ENCODE measurements around the gene NR1D1. TPM values are rescaled to one million over a fixed set of nuclear protein-coding genes. Genes with fewer than 3 reads are reported as not detected.
A peak's percentile ranks its signal among the peaks of the same experiment; 100 is the strongest.

NR1D1 gene
- total and polyA plus RNA-seq, 4 donors: 3.2 to 19.6 (median 14.1) TPM

- peaks cover 29 to 96% (median 81%) of the 10 kb centered on the region in 5 donors for H3K4me1 ChIP-seq (ENCODE audit: control insufficient read depth in 5 of 5, insufficient read depth in 5 of 5, low read length in 5 of 5)
- no peak for TF ChIP-seq CTCF (IDR thresholded peaks at IDR 0.05; ENCODE audit: control extremely low read depth, extremely low read depth)
- WGBS, 2 donors: 10 to 21% methylated on average over 5 of the region's 5 CpGs
- peak in 2 of 3 donors; percentile 61 to 73 for DNase-seq
- no peak overlapping the region for H3K4me3 ChIP-seq
- no peaks in the 10 kb centered on the region for H3K27me3 ChIP-seq (ENCODE audit: control insufficient read depth in 3 of 3, insufficient read depth in 3 of 3, low read length in 2 of 3)
- no peak for ATAC-seq (ENCODE audit: insufficient read depth, low FRiP score)
- peak overlapping the region; percentile 89 to 98 for H3K27ac ChIP-seq (ENCODE audit: low read depth in 1 of 2, low read length in 1 of 2)
- H3K9me3 ChIP-seq (ENCODE audit: control insufficient read depth in 4 of 4, insufficient read depth in 3 of 4, low read length in 3 of 4): no peaks in the 10 kb centered on the region
- H3K36me3 ChIP-seq (ENCODE audit: control insufficient read depth in 4 of 4, insufficient read depth in 4 of 4, low read length in 4 of 4): no peaks in the 10 kb centered on the region
- H3K9ac ChIP-seq (ENCODE audit: insufficient read depth in 1 of 2, low read length in 2 of 2): peak overlapping the region in 1 of 2 donors; percentile 33
Observed at GRCh38 chr17:40107522-40108174, 7.3 kb upstream of the NR1D1 start.

- H3K4me1 ChIP-seq (ENCODE audit: control insufficient read depth in 5 of 5, insufficient read depth in 5 of 5, low read length in 5 of 5): peaks cover 24 to 91% (median 75%) of the 10 kb centered on the region in 5 donors
- H3K9me3 ChIP-seq (ENCODE audit: control insufficient read depth in 4 of 4, insufficient read depth in 3 of 4, low read length in 3 of 4): no peaks in the 10 kb centered on the region
- peak overlapping the region; percentile 89 to 98 for H3K27ac ChIP-seq (ENCODE audit: low read depth in 1 of 2, low read length in 1 of 2)
- ATAC-seq (ENCODE audit: insufficient read depth, low FRiP score) (no peak), DNase-seq (peak; percentile 85 to 93 (median 92))
- WGBS, 2 donors: 20 to 44% methylated on average over 20 of the region's 20 CpGs
- no peak overlapping the region for H3K4me3 ChIP-seq
- H3K9ac ChIP-seq (ENCODE audit: insufficient read depth in 1 of 2, low read length in 2 of 2): peak overlapping the region in 1 of 2 donors; percentile 79
- TF ChIP-seq CTCF (IDR thresholded peaks at IDR 0.05; ENCODE audit: control extremely low read depth, extremely low read depth): no peak
- no peaks in the 10 kb centered on the region for H3K36me3 ChIP-seq (ENCODE audit: control insufficient read depth in 4 of 4, insufficient read depth in 4 of 4, low read length in 4 of 4)
- no peaks in the 10 kb centered on the region for H3K27me3 ChIP-seq (ENCODE audit: control insufficient read depth in 3 of 3, insufficient read depth in 3 of 3, low read length in 2 of 3)
Observed at GRCh38 chr17:40106760-40107521, 6.6 kb upstream of the NR1D1 start.

GRCh38 chr17:40105861-40106759 lies 5.7 kb upstream of the NR1D1 start:
- DNase-seq (no peak), ATAC-seq (ENCODE audit: insufficient read depth, low FRiP score) (no peak)
- Histone ChIP-seq H3K9ac (ENCODE audit: insufficient read depth in 1 of 2, low read length in 2 of 2) (peak overlapping the region; percentile 16 to 79), H3K27me3 (ENCODE audit: control insufficient read depth in 3 of 3, insufficient read depth in 3 of 3, low read length in 2 of 3) (no peaks in the 10 kb centered on the region), H3K9me3 (ENCODE audit: control insufficient read depth in 4 of 4, insufficient read depth in 3 of 4, low read length in 3 of 4) (no peaks in the 10 kb centered on the region), H3K36me3 (ENCODE audit: control insufficient read depth in 4 of 4, insufficient read depth in 4 of 4, low read length in 4 of 4) (no peaks in the 10 kb centered on the region), H3K27ac (ENCODE audit: low read depth in 1 of 2, low read length in 1 of 2) (peak overlapping the region in 1 of 2 donors; percentile 61), H3K4me3 (no peak overlapping the region), H3K4me1 (ENCODE audit: control insufficient read depth in 5 of 5, insufficient read depth in 5 of 5, low read length in 5 of 5) (peaks cover 29 to 87% (median 67%) of the 10 kb centered on the region in 5 donors)
- TF ChIP-seq CTCF (IDR thresholded peaks at IDR 0.05; ENCODE audit: control extremely low read depth, extremely low read depth): no peak
- 34 to 74% methylated on average over 5 of the region's 5 CpGs for WGBS, 2 donors
